Measurements from ENCODE around the gene CHCT1.

Gene CHCT1

GRCh38 chr17:60451071-60451470 lies 28.8 kb downstream of the CHCT1 start:
- Mint-ChIP-seq H3K36me3 (peaks cover 7% of the 10 kb centered on the region), H3K27me3 (no peaks in the 10 kb centered on the region), H3K4me1 (no peaks in the 10 kb centered on the region), H3K4me3 (no peak overlapping the region), H3K27ac (no peak overlapping the region), H3K9me3 (no peaks in the 10 kb centered on the region)

- Mint-ChIP-seq H3K9me3 (no peaks in the 10 kb centered on the region), H3K27me3 (no peaks in the 10 kb centered on the region), H3K27ac (no peak overlapping the region), H3K36me3 (peaks cover 7% of the 10 kb centered on the region), H3K4me1 (no peaks in the 10 kb centered on the region), H3K4me3 (no peak overlapping the region)
Measured at GRCh38 chr17:60451965-60452364, 29.7 kb downstream of the CHCT1 start.

GRCh38 chr17:60455378-60455777 lies 33.1 kb downstream of the CHCT1 start:
- peaks cover 12% of the 10 kb centered on the region for H3K36me3 Mint-ChIP-seq
- no peak overlapping the region for H3K4me3 Mint-ChIP-seq
- H3K27ac Mint-ChIP-seq = no peak overlapping the region
- H3K27me3 Mint-ChIP-seq = no peaks in the 10 kb centered on the region
- no peaks in the 10 kb centered on the region for H3K4me1 Mint-ChIP-seq
- H3K9me3 Mint-ChIP-seq = no peaks in the 10 kb centered on the region

GRCh38 chr17:60457148-60457547 lies 34.9 kb downstream of the CHCT1 start:
- H3K9me3 Mint-ChIP-seq = no peaks in the 10 kb centered on the region
- no peaks in the 10 kb centered on the region for H3K27me3 Mint-ChIP-seq
- H3K4me3 Mint-ChIP-seq = no peak overlapping the region
- peak overlapping the region; percentile 24 for H3K27ac Mint-ChIP-seq
- no peaks in the 10 kb centered on the region for H3K4me1 Mint-ChIP-seq
- peaks cover 14% of the 10 kb centered on the region for H3K36me3 Mint-ChIP-seq

- H3K36me3 Mint-ChIP-seq = peaks cover 17% of the 10 kb centered on the region
- no peak overlapping the region for H3K4me3 Mint-ChIP-seq
- no peaks in the 10 kb centered on the region for H3K4me1 Mint-ChIP-seq
- H3K9me3 Mint-ChIP-seq = no peaks in the 10 kb centered on the region
- no peaks in the 10 kb centered on the region for H3K27me3 Mint-ChIP-seq
- H3K27ac Mint-ChIP-seq = no peak overlapping the region
Measured at GRCh38 chr17:60461584-60461983, 39.3 kb downstream of the CHCT1 start.

- peaks cover 14% of the 10 kb centered on the region for H3K36me3 Mint-ChIP-seq
- no peak overlapping the region for H3K4me3 Mint-ChIP-seq
- H3K9me3 Mint-ChIP-seq = no peaks in the 10 kb centered on the region
- H3K4me1 Mint-ChIP-seq = no peaks in the 10 kb centered on the region
- H3K27ac Mint-ChIP-seq = no peak overlapping the region
- no peaks in the 10 kb centered on the region for H3K27me3 Mint-ChIP-seq
Measured at GRCh38 chr17:60463157-60463835, 41.0 kb downstream of the CHCT1 start.

- no peaks in the 10 kb centered on the region for H3K4me1 Mint-ChIP-seq
- no peak overlapping the region for H3K27ac Mint-ChIP-seq
- no peak overlapping the region for H3K4me3 Mint-ChIP-seq
- H3K9me3 Mint-ChIP-seq = no peaks in the 10 kb centered on the region
- H3K36me3 Mint-ChIP-seq = peaks cover 9% of the 10 kb centered on the region
- H3K27me3 Mint-ChIP-seq = no peaks in the 10 kb centered on the region
Measured at GRCh38 chr17:60464343-60464742, 42.1 kb downstream of the CHCT1 start.

- no peaks in the 10 kb centered on the region for H3K9me3 Mint-ChIP-seq
- peaks cover 17% of the 10 kb centered on the region for H3K4me1 Mint-ChIP-seq
- H3K27me3 Mint-ChIP-seq = no peaks in the 10 kb centered on the region
- no peak overlapping the region for H3K4me3 Mint-ChIP-seq
- H3K27ac Mint-ChIP-seq = peak overlapping the region; percentile 24
- H3K36me3 Mint-ChIP-seq = peaks cover 20% of the 10 kb centered on the region
Measured at GRCh38 chr17:60468371-60468770, 46.1 kb downstream of the CHCT1 start.

- Mint-ChIP-seq H3K36me3 (peaks cover 18% of the 10 kb centered on the region), H3K4me1 (peaks cover 17% of the 10 kb centered on the region), H3K9me3 (no peaks in the 10 kb centered on the region), H3K27ac (peak overlapping the region; percentile 82), H3K4me3 (no peak overlapping the region), H3K27me3 (no peaks in the 10 kb centered on the region)
Measured at GRCh38 chr17:60471451-60471850, 49.2 kb downstream of the CHCT1 start.

- Mint-ChIP-seq H3K9me3 (no peaks in the 10 kb centered on the region), H3K27me3 (no peaks in the 10 kb centered on the region)
Measured at GRCh38 chr17:60472449-60472848, 50.2 kb downstream of the CHCT1 start.

GRCh38 chr17:60473788-60474187 lies 51.5 kb downstream of the CHCT1 start:
- Mint-ChIP-seq H3K4me1 (peaks cover 17% of the 10 kb centered on the region), H3K9me3 (no peaks in the 10 kb centered on the region), H3K27me3 (no peaks in the 10 kb centered on the region), H3K4me3 (no peak overlapping the region), H3K27ac (no peak overlapping the region), H3K36me3 (peaks cover 17% of the 10 kb centered on the region)

More at GRCh38 chr17:60472449-60472848, 50.2 kb downstream of the CHCT1 start:
- H3K27ac Mint-ChIP-seq = no peak overlapping the region
- H3K4me1 Mint-ChIP-seq = peaks cover 17% of the 10 kb centered on the region
- H3K36me3 Mint-ChIP-seq = peaks cover 19% of the 10 kb centered on the region
- H3K4me3 Mint-ChIP-seq = no peak overlapping the region

Measured in activated naive CD4-positive, alpha-beta T cell treated with anti-CD3 and anti-CD28 coated beads, Interleukin-2, amount 50 U/mL, for 24 hours (primary cell).